ENCODE data around the gene SUGT1. TPM values are rescaled to one million over a fixed set of nuclear protein-coding genes. Genes with fewer than 3 reads are reported as not detected.
"Not testable (repeated sequence)": the region's sequence is repeated elsewhere in the genome, so short reads cannot be mapped to it uniquely, and the experiment has no call there.

Gene SUGT1
- polyA plus RNA-seq (ENCODE audit: insufficient read length in 3 of 3), result 10 to 100 TPM; 52.2 to 55.4 (median 53.9) TPM

- DNase-seq (ENCODE audit: low read depth in 3 of 3, low spot score in 2 of 3), result peak; percentile 95 to 98 (median 95)
Observed at GRCh38 chr13:52652196-52652979, at the start of gene SUGT1. SUGT1 (plus strand) TSS chr13:52652836; CDS start chr13:52652921, 85 bp downstream.

DNA sequence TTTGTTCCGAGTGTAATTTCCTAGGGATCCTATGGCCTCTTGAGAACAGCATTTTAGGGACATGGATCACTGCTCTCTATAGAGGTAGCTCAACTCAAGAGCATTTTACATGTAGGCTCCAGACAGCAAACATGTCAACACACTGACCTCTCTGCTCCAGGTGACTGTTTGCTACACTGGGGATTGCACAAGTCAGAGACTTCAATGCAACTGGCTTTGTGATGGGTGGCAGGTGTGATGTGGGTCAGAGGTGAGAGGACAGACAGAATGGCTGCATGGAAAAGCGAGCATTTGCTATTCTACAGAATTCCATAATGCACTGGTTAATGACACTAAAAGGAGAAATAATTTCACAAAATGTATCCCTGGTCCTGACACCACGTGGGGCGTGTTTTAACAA is 49.3 kb upstream of the SUGT1 start:
- DNase-seq (ENCODE audit: low read depth in 3 of 3, low spot score in 2 of 3), result not testable (repeated sequence)

GRCh38 chr13:52606126-52606525 is 46.5 kb upstream of the SUGT1 start:
- DNase-seq (ENCODE audit: low read depth in 3 of 3, low spot score in 2 of 3), result not testable (repeated sequence)

GRCh38 chr13:52606795-52607194 is 45.8 kb upstream of the SUGT1 start:
- DNase-seq (ENCODE audit: low read depth in 3 of 3, low spot score in 2 of 3), result not testable (repeated sequence)

GRCh38 chr13:52608184-52608583 is 44.5 kb upstream of the SUGT1 start:
- DNase-seq (ENCODE audit: low read depth in 3 of 3, low spot score in 2 of 3), result not testable (repeated sequence)

DNA sequence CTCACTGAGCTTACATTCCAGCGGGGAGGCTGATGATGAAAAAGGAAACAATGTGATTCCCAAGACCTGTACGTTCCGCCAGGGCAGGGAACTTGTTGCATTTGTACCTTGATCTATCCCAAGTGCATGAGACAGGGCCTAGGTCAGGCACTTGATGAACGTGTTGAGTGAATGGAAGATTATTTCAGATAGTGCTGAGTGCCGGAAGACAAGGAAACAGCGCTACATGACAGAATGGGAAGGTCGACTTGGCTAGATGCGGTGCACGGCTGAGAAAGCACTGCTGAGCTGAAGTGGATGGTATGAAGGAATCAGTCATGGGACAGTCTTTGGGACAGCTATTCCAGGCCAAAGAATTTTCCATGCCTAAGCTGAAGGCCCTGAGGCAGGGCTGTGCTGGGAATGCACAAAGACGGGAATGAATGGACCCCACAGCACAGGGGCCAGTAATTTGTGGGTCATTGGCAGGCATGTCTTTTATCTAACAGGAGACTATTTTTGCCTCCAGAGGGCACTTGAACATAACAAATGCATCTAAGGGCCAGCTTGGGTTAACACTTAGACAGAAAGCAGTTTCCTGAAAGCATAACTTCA is 43.5 kb upstream of the SUGT1 start:
- DNase-seq (ENCODE audit: low read depth in 3 of 3, low spot score in 2 of 3), result not testable (repeated sequence)

GRCh38 chr13:52610158-52610557 is 42.5 kb upstream of the SUGT1 start:
- not testable (repeated sequence) for DNase-seq (ENCODE audit: low read depth in 3 of 3, low spot score in 2 of 3)

GRCh38 chr13:52615134-52615801 is 37.4 kb upstream of the SUGT1 start:
- no peak for DNase-seq (ENCODE audit: low read depth in 3 of 3, low spot score in 2 of 3)

DNA sequence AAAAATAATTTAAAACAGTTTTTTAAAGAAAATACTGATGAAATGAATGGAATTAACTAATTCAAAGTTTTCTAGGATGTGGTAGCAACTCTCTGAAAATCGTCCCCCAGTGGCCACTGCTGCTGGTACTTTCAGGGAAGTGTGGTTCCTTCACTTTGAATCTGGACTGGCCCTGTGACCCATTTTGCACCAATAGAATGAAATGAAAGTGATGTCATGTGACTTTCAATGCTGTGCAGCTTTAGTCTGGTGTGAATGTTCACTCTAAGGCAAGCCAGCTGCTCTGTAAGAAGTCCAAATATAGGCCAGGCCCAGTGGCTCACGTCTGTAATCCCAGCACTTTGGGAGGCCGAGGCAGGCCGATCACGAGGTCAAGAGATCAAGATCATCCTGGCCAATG is 36.8 kb upstream of the SUGT1 start:
- no peak for DNase-seq (ENCODE audit: low read depth in 3 of 3, low spot score in 2 of 3)

- DNase-seq (ENCODE audit: low read depth in 3 of 3, low spot score in 2 of 3), result peak; percentile 61 to 72 (median 70)
Observed at GRCh38 chr13:52617070-52618060, 35.3 kb upstream of the SUGT1 start.

- not testable (repeated sequence) for DNase-seq (ENCODE audit: low read depth in 3 of 3, low spot score in 2 of 3)
Observed at GRCh38 chr13:52631083-52631690, 21.4 kb upstream of the SUGT1 start.

GRCh38 chr13:52638666-52639328 is 13.8 kb upstream of the SUGT1 start:
- DNase-seq (ENCODE audit: low read depth in 3 of 3, low spot score in 2 of 3), result no peak

DNA sequence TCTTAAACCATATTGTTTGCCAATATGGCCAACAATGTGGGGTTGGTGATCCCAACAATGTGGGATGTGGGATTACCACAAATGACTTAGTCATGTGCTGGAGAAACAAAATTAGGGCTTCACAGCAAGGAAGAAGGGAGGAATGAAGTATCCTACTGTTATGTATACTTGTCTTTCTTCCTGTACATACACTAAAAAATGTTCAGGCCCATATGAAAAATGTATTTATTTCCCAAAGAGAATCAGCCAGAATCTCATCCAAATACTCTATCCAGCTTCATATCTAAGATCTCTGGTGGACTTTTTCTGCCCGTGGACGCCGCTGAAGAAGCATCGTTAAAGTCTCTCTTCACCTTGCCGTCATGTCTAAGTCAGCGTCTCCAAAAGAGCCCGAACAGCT is 10.5 kb upstream of the SUGT1 start, which contains the start of gene HNRNPA1L2:
Gene HNRNPA1L2, plus strand, starts transcription at position 301 of the 400 bp plus-strand sequence. Its CDS starts 62 bp downstream, at position 363.
- DNase-seq (ENCODE audit: low read depth in 3 of 3, low spot score in 2 of 3), result no peak

DNA sequence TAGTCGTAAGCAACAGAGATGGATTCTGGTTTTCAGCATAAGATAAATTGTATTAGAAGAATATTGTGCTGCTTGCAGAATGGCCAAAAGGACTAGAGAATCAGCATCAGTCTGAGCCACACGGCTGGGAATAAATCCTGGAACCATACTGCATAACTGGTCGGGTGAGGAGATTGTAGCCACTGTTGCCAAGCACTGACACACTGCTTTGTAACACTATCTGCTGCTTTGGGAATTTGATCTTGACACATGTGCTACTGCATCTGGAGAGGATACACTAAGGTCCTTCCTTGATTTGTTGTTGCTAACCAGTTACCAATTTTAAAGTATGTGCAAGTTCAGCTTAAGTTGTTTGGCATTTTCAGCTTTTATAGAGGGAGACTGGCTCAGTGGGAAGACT is 8.5 kb upstream of the SUGT1 start:
- no peak for DNase-seq (ENCODE audit: low read depth in 3 of 3, low spot score in 2 of 3)

- DNase-seq (ENCODE audit: low read depth in 3 of 3, low spot score in 2 of 3), result no peak
Observed at GRCh38 chr13:52646967-52647366, 5.7 kb upstream of the SUGT1 start.

DNA sequence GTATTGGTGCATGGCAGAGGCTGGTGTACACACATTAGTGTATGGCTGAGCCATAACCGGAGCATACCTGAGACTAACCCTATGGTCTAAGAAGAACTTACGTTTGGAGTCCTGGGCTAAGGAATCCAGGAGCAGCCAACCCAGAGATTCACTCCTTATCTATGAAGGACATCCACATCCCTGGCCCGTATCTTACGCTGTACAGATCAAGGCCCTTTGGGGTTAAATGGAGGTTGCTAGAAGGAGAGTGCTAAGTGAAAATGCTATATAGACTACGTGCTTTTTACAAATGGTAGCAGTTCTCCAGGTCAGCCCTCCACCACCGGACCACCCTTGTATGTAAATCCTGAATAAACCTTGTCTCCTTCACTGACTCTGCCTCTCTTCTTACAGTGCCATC is 1.9 kb upstream of the SUGT1 start:
- DNase-seq (ENCODE audit: low read depth in 3 of 3, low spot score in 2 of 3), result no peak

GRCh38 chr13:52651897-52652195 is 790 bp upstream of the SUGT1 start:
- DNase-seq (ENCODE audit: low read depth in 3 of 3, low spot score in 2 of 3), result no peak

DNA sequence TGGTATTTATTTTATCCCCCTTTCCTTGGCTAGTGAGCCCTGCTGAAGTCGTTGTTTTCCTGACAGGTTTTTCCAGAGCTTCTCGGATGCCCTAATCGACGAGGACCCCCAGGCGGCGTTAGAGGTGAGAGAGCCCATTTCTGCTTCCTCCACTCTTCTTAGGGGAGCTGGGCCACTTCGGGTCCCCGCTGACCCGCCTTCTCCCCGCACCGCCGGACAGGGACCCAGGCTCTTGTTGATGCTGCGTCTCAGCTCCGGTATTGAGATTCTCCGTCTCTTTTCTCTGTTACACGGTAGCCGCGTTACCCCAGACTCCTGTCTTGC is 306 bp downstream of the SUGT1 start:
- DNase-seq (ENCODE audit: low read depth in 3 of 3, low spot score in 2 of 3), result no peak

DNA sequence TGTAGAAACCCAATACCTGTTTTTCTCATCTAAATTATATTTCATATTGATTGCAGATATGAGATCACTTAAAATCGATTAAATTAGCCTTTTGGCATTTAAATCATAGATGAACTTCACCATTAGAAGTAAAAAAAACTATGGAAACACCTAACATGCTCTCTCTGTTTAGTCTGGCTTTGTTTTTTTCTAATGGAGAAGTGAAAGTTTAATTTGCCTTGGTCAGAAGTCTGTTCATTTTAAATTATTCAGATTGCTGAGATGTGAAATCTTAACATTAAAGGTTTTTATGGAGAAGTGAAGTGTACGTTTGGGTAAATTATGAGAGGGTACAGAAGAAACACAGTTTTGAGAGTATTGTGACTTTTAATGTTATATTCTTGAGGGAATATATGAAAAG is 6.7 kb downstream of the SUGT1 start:
- no peak for DNase-seq (ENCODE audit: low read depth in 3 of 3, low spot score in 2 of 3)

- DNase-seq (ENCODE audit: low read depth in 3 of 3, low spot score in 2 of 3), result no peak
Observed at GRCh38 chr13:52664272-52664671, 11.6 kb downstream of the SUGT1 start.
